MM.1S (cell line): ENCODE measurements around the gene WEE1.

Source experiments
- DNase-seq: peaks from one replicate; pipeline ENCODE4 v3.0.0-alpha.2; 2015
- H2AFZ ChIP-seq: fragments of 300-600 bp; sonication (generic); 2 replicates; pipeline ENCODE4 v1.6.0; 2016; ENCODE audit warnings: antibody characterized with exemption, low read length
- H3F3A ChIP-seq: fragments of 300-600 bp; sonication (generic); 2 replicates; pipeline ENCODE4 v1.6.1; 2016; ENCODE audit warnings: mild to moderate bottlenecking, antibody characterized with exemption, low read length, moderate library complexity, mixed read lengths; ENCODE audit not compliant: insufficient read depth
- H3K27ac ChIP-seq: fragments of 300-600 bp; sonication (generic); 2 replicates; pipeline ENCODE4 v1.5.1; 2016; ENCODE audit warnings: mild to moderate bottlenecking, low read length
- H3K27me3 ChIP-seq: fragments of 300-600 bp; sonication (generic); replicated peaks from 2 replicates; pipeline ENCODE4 v1.6.0; 2016; ENCODE audit warnings: low read length; ENCODE audit not compliant: insufficient read depth
- H3K36me3 ChIP-seq: fragments of 300-600 bp; sonication (generic); replicated peaks from 2 replicates; pipeline ENCODE4 v1.6.1; 2016; ENCODE audit warnings: mild to moderate bottlenecking, low read length, mixed read lengths; ENCODE audit not compliant: insufficient read depth
- H3K4me1 ChIP-seq: fragments of 300-600 bp; sonication (generic); 2 replicates; pipeline ENCODE4 v1.6.1; 2016; ENCODE audit warnings: low read length, mixed read lengths
- H3K4me2 ChIP-seq: fragments of 300-600 bp; sonication (generic); 2 replicates; pipeline ENCODE4 v1.6.0; 2016; ENCODE audit warnings: low read depth, low read length
- H3K4me3 ChIP-seq: fragments of 300-600 bp; sonication (generic); 2 replicates; pipeline ENCODE4 v1.5.1; 2016; ENCODE audit warnings: low read length, mixed read lengths
- H3K79me2 ChIP-seq: fragments of 300-600 bp; sonication (generic); 2 replicates; pipeline ENCODE4 v1.6.1; 2016; ENCODE audit warnings: mixed run types, low read length, mixed read lengths
- H3K9ac ChIP-seq: fragments of 300-600 bp; sonication (generic); 2 replicates; pipeline ENCODE4 v1.6.1; 2016; ENCODE audit warnings: low read length, mixed read lengths
- H3K9me2 ChIP-seq: fragments of 300-600 bp; sonication (generic); replicated peaks from 2 replicates; pipeline ENCODE4 v1.6.1; 2016; ENCODE audit warnings: mild to moderate bottlenecking, low read length, mixed read lengths; ENCODE audit not compliant: insufficient read depth
- H3K9me3 ChIP-seq: fragments of 300-600 bp; sonication (generic); replicated peaks from 2 replicates; pipeline ENCODE4 v1.6.1; 2016; ENCODE audit warnings: mild to moderate bottlenecking, low read length, mixed read lengths; ENCODE audit not compliant: insufficient read depth
- H4K20me1 ChIP-seq: fragments of 300-600 bp; sonication (generic); 2 replicates; pipeline ENCODE4 v1.6.1; 2016; ENCODE audit warnings: mild to moderate bottlenecking, low read length, moderate library complexity, mixed read lengths; ENCODE audit not compliant: insufficient read depth
- CTCF ChIP-seq: fragments of 300-600 bp; sonication (generic); IDR thresholded peaks from 2 replicates; pipeline ENCODE4 v1.5.1; 2016; ENCODE audit warnings: antibody characterized with exemption, low read length, mixed read lengths
- EZH2 ChIP-seq: fragments of 300-600 bp; sonication (generic); optimal IDR thresholded peaks from 2 replicates; pipeline ENCODE3; 2017; ENCODE audit warnings: low read depth, mild to moderate bottlenecking, antibody characterized with exemption, low read length, mixed read lengths
- EZH2phosphoT487 ChIP-seq: fragments of 300-600 bp; sonication (generic); IDR thresholded peaks from 2 replicates; pipeline ENCODE4 v1.6.1; 2018; ENCODE audit warnings: antibody characterized with exemption, low read length

WEE1 gene

GRCh38 chr11:9636691-9637090, 63.2 kb downstream of the WEE1 start:
- no peaks in the 10 kb centered on the region for H3K9me2 ChIP-seq
- no peak for DNase-seq
- no peaks in the 10 kb centered on the region for H4K20me1 ChIP-seq
- H3K27ac ChIP-seq: no peak overlapping the region
- H2AFZ ChIP-seq: no peak overlapping the region
- no peaks in the 10 kb centered on the region for H3K36me3 ChIP-seq
- H3K79me2 ChIP-seq: no peaks in the 10 kb centered on the region
- H3K4me3 ChIP-seq: no peak overlapping the region
- H3K9ac ChIP-seq: no peak overlapping the region
- no peaks in the 10 kb centered on the region for H3K9me3 ChIP-seq
- no peaks in the 10 kb centered on the region for H3F3A ChIP-seq
- H3K4me2 ChIP-seq: no peak overlapping the region
- no peaks in the 10 kb centered on the region for H3K27me3 ChIP-seq
- no peaks in the 10 kb centered on the region for H3K4me1 ChIP-seq
- TF ChIP-seq EZH2phosphoT487 (no peak), CTCF (no peak), EZH2 (no peak)

GRCh38 chr11:9639099-9639498, 65.6 kb downstream of the WEE1 start:
- no peak overlapping the region for H2AFZ ChIP-seq
- no peaks in the 10 kb centered on the region for H3K36me3 ChIP-seq
- no peaks in the 10 kb centered on the region for H3K27me3 ChIP-seq
- no peaks in the 10 kb centered on the region for H4K20me1 ChIP-seq
- no peak for TF ChIP-seq EZH2phosphoT487
- no peak for TF ChIP-seq EZH2
- TF ChIP-seq CTCF: no peak
- DNase-seq: no peak
- no peaks in the 10 kb centered on the region for H3K9me2 ChIP-seq
- H3F3A ChIP-seq: no peaks in the 10 kb centered on the region
- no peaks in the 10 kb centered on the region for H3K9me3 ChIP-seq
- no peak overlapping the region for H3K4me3 ChIP-seq
- H3K79me2 ChIP-seq: no peaks in the 10 kb centered on the region
- H3K27ac ChIP-seq: no peak overlapping the region
- no peaks in the 10 kb centered on the region for H3K4me1 ChIP-seq
- H3K4me2 ChIP-seq: no peak overlapping the region
- H3K9ac ChIP-seq: no peak overlapping the region
